Ishikawa (cell line): ENCODE data around the gene NRBF2.

Source experiments
- CEBPB ChIP-seq: IDR thresholded peaks from 2 replicates; pipeline ENCODE4 v1.6.1; 2012
- CREB1 ChIP-seq: IDR thresholded peaks from 2 replicates; pipeline ENCODE4 v1.6.1; 2012; ENCODE audit warnings: low read depth
- EP300 ChIP-seq: IDR thresholded peaks from 2 replicates; pipeline ENCODE4 v1.6.1; 2012; ENCODE audit warnings: borderline replicate concordance
- FOXM1 ChIP-seq: IDR thresholded peaks from 2 replicates; pipeline ENCODE4 v1.6.1; 2012; ENCODE audit warnings: low read depth, borderline replicate concordance
- MAX ChIP-seq: IDR thresholded peaks from 2 replicates; pipeline ENCODE4 v1.6.1; 2012
- REST ChIP-seq: IDR thresholded peaks from 2 replicates; pipeline ENCODE4 v1.6.1; 2012; ENCODE audit warnings: low read depth, mild to moderate bottlenecking
- TAF1 ChIP-seq: IDR thresholded peaks from 2 replicates; pipeline ENCODE4 v1.6.1; 2012; ENCODE audit warnings: low read depth, mild to moderate bottlenecking
- TEAD4 ChIP-seq: IDR thresholded peaks from 2 replicates; pipeline ENCODE4 v1.6.1; 2012
- USF1 ChIP-seq: IDR thresholded peaks from 2 replicates; pipeline ENCODE4 v1.6.1; 2012
- YY1 ChIP-seq: IDR thresholded peaks from 2 replicates; pipeline ENCODE4 v1.6.1; 2012; ENCODE audit warnings: low read depth

GRCh38 chr10:63133821-63134557, 861 bp downstream of the NRBF2 start:
- TF ChIP-seq CREB1 (no peak), USF1 (no peak), TEAD4 (no peak), REST (no peak), YY1 (no peak), FOXM1 (no peak), MAX (no peak), TAF1 (no peak), CEBPB (no peak), EP300 (no peak)
